GM12878 (cell line): ENCODE data around the gene JPT1.

Experiments used
- SMAD5 ChIP-seq: IDR thresholded peaks from 2 replicates; pipeline ENCODE4 v1.6.1; 2016; ENCODE audit warnings: antibody characterized with exemption, low read depth
- TF ChIP-seq, protein P1 (sequence below), 3 experiments: IDR thresholded peaks in 2 of 3; conservative IDR thresholded peaks in 1 of 3; 2 replicates each; pipeline ENCODE4 v1.5.1; 2011; ENCODE audit warnings: low read depth in 3 of 3, low read length in 3 of 3, mild to moderate bottlenecking in 3 of 3, control low read depth in 2 of 3, moderate library complexity in 2 of 3, inconsistent platforms in 1 of 3, mixed read lengths in 1 of 3; ENCODE audit not compliant: control insufficient read depth in 2 of 3, insufficient read depth in 1 of 3; ENCODE audit errors: extremely low read depth in 1 of 3

DNA sequence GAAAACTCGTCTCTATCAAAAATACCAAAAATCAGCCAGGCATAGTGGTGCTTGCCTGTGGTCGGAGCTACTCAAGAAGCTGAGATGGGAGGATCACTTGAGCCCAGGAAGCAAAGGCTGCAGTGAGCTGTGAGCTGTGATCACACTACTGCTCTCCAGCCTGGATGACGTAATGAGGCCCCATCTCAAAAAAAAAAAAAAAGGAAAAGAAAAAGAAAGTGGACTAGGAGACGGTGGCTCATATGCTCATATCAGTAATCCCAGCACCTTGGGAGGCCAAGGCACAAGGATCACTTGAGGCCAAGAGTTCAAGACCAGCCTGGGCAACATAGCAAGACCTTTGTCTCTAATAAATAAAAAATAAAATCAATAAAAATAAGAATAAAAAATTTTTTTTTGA is 37.3 kb upstream of the JPT1 start:
- TF ChIP-seq, protein P1, sequence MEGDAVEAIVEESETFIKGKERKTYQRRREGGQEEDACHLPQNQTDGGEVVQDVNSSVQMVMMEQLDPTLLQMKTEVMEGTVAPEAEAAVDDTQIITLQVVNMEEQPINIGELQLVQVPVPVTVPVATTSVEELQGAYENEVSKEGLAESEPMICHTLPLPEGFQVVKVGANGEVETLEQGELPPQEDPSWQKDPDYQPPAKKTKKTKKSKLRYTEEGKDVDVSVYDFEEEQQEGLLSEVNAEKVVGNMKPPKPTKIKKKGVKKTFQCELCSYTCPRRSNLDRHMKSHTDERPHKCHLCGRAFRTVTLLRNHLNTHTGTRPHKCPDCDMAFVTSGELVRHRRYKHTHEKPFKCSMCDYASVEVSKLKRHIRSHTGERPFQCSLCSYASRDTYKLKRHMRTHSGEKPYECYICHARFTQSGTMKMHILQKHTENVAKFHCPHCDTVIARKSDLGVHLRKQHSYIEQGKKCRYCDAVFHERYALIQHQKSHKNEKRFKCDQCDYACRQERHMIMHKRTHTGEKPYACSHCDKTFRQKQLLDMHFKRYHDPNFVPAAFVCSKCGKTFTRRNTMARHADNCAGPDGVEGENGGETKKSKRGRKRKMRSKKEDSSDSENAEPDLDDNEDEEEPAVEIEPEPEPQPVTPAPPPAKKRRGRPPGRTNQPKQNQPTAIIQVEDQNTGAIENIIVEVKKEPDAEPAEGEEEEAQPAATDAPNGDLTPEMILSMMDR (IDR thresholded peaks at IDR 0.05 in 2 of 3, conservative IDR thresholded peaks at IDR 0.05 in 1 of 3; ENCODE audit: control insufficient read depth in 2 of 3, extremely low read depth in 1 of 3, insufficient read depth in 1 of 3, low read depth in 3 of 3, low read length in 3 of 3) = no peak
- TF ChIP-seq SMAD5 = no peak
